Stimulated activated memory B cell treated with anti-CD40 and anti-IgM and Interleukin-4, amounts not matched to agents 10 μg/mL and 1 μg/mL and 100 μg/mL, for 72 hours (primary cell): ENCODE measurements around the gene CASP12.
A peak's percentile ranks its signal among the peaks of the same experiment; 100 is the strongest.

ENCODE experiments used
- ATAC-seq: fragments of 150-1000 bp; cut with Tn5 transposase; 2 replicates; pipeline ENCODE4 v1.10.0; 2021
- H3K27ac Mint-ChIP-seq: one replicate; pipeline ENCODE4 v1.8.0; 2022; ENCODE audit warnings: mild to moderate bottlenecking, mixed read lengths
- H3K27me3 Mint-ChIP-seq: one replicate; pipeline ENCODE4 v1.8.0; 2022; ENCODE audit warnings: mixed read lengths
- H3K36me3 Mint-ChIP-seq: one replicate; pipeline ENCODE4 v1.8.0; 2022; ENCODE audit warnings: mixed read lengths
- H3K4me1 Mint-ChIP-seq: one replicate; pipeline ENCODE4 v1.8.0; 2022; ENCODE audit warnings: mixed read lengths
- H3K4me3 Mint-ChIP-seq: one replicate; pipeline ENCODE4 v1.8.0; 2022; ENCODE audit warnings: mild to moderate bottlenecking, moderate library complexity, mixed read lengths
- H3K9me3 Mint-ChIP-seq: one replicate; pipeline ENCODE4 v1.8.0; 2022; ENCODE audit warnings: mixed read lengths

Gene CASP12

GRCh38 chr11:104907521-104908185 is 9.4 kb upstream of the CASP12 start:
- ATAC-seq: peak; percentile 59
- Mint-ChIP-seq H3K27me3 (no peaks in the 10 kb centered on the region), H3K4me3 (no peak overlapping the region), H3K27ac (no peak overlapping the region), H3K36me3 (no peaks in the 10 kb centered on the region), H3K9me3 (no peaks in the 10 kb centered on the region), H3K4me1 (peaks cover 9% of the 10 kb centered on the region)

DNA sequence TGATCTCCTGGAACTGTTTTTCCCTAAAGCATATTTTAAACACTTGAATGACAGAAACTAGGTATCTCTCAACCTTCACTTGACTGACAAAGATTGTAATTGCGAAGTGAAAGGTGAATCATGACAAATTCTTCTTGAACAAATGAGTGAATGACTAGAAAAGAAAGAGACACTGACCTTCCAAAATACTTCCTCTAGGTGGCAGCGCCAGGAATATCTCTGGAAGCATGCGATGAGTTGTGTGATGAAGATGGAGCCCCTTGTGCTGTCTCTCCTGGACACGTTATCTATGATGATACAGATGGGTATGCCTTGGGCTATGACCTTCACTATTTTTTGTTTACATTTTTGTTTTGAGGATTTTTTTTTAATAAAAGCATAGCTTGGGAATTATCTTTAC is 7.0 kb upstream of the CASP12 start:
- Mint-ChIP-seq H3K4me3 (no peak overlapping the region), H3K9me3 (no peaks in the 10 kb centered on the region), H3K27me3 (no peaks in the 10 kb centered on the region), H3K4me1 (peaks cover 20% of the 10 kb centered on the region), H3K36me3 (no peaks in the 10 kb centered on the region), H3K27ac (no peak overlapping the region)
- no peak for ATAC-seq

GRCh38 chr11:104899226-104899625 is 966 bp upstream of the CASP12 start:
- H3K27ac Mint-ChIP-seq: no peak overlapping the region
- no peak for ATAC-seq

DNA sequence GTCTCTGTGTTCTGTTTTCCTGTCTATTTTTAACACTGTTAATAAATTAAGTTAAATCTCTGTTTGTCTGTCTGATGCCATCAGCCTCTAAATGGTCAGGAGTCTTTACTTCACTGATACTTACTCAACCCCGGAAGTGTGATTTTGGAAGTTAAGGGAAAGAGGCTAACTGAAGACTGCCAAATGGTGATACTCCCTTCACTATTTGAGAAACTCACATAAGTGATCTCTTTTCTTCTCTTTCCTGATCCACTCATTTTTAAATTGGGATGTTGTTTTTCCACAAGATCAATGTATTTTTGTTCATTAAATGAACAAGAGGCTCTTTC is 389 bp upstream of the CASP12 start:
- Mint-ChIP-seq H3K27me3 (no peaks in the 10 kb centered on the region), H3K4me3 (no peak overlapping the region), H3K4me1 (peaks cover 32% of the 10 kb centered on the region), H3K9me3 (no peaks in the 10 kb centered on the region), H3K27ac (peak overlapping the region; percentile 76), H3K36me3 (no peaks in the 10 kb centered on the region)
- no peak for ATAC-seq

More at GRCh38 chr11:104899226-104899625, 966 bp upstream of the CASP12 start:
- peaks cover 27% of the 10 kb centered on the region for H3K4me1 Mint-ChIP-seq
- no peaks in the 10 kb centered on the region for H3K27me3 Mint-ChIP-seq
- H3K36me3 Mint-ChIP-seq: no peaks in the 10 kb centered on the region
- H3K4me3 Mint-ChIP-seq: no peak overlapping the region
- H3K9me3 Mint-ChIP-seq: no peaks in the 10 kb centered on the region

GRCh38 chr11:104895634-104896033 is 2.6 kb downstream of the CASP12 start:
- Mint-ChIP-seq H3K27me3 (no peaks in the 10 kb centered on the region), H3K4me3 (no peak overlapping the region), H3K4me1 (peaks cover 24% of the 10 kb centered on the region), H3K36me3 (no peaks in the 10 kb centered on the region), H3K9me3 (no peaks in the 10 kb centered on the region), H3K27ac (no peak overlapping the region)
- no peak for ATAC-seq

GRCh38 chr11:104893876-104894275 is 4.4 kb downstream of the CASP12 start:
- peaks cover 21% of the 10 kb centered on the region for H3K4me1 Mint-ChIP-seq
- H3K9me3 Mint-ChIP-seq: no peaks in the 10 kb centered on the region
- no peaks in the 10 kb centered on the region for H3K27me3 Mint-ChIP-seq
- no peak for ATAC-seq
- H3K36me3 Mint-ChIP-seq: no peaks in the 10 kb centered on the region
- H3K4me3 Mint-ChIP-seq: no peak overlapping the region
- no peak overlapping the region for H3K27ac Mint-ChIP-seq

DNA sequence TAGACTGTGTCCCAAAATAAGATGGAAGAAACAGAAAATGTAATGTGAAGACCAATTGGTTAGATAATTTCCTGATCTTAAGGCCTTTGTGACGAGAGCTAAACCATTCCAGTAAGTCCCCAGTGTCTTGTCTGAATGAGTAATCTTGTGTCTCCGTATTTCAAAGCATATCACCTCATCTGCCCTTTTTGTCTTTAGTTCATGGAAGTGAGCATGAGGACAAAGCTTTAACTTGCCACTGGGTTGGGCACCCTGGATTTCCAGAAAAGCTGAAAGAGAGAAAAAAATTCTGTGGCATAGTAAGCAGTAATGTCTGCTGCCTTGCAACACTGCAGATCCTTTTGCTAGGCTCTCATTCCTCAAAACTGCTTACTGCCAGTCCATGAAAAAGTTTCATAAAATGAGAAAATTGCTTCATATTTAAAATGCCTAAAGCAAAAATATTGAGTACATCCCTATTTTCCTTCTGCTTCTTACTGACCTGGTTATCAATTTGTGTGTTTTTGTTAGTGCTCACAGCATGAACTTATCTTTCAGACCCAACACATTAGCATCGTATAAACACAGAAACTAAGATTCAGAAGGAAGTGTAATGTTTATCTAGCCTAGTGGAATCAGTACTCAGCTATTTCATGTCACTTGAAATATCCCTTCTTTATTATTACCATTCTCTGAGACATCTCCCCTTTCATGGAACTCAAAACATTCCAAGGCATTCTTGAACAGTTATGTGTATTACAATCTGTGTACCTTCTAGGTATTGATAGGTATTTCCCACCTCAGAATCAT is 5.3 kb downstream of the CASP12 start:
- no peaks in the 10 kb centered on the region for H3K36me3 Mint-ChIP-seq
- ATAC-seq: no peak

DNA sequence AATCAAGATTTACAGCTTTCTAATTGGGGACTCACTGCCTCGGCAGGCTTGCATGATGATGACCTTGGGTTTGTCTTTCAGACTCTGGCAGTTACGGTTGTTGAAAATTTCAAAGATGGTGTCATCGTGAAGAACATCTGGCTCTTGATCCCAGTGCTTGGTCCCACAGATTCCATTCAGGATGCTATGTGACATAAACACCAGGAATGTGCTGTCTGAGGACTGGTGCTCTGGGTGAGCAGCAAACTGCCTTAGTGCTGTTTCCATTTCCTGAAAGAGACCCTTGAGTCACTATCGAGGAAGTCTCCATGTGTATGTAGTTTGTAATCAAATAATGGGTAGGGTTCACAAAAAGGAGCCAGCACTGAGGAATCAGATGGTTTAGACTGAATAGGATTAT is 7.1 kb downstream of the CASP12 start:
- Mint-ChIP-seq H3K27me3 (no peaks in the 10 kb centered on the region), H3K36me3 (no peaks in the 10 kb centered on the region), H3K9me3 (no peaks in the 10 kb centered on the region), H3K27ac (no peak overlapping the region), H3K4me3 (no peak overlapping the region), H3K4me1 (peaks cover 12% of the 10 kb centered on the region)
- no peak for ATAC-seq

More for the DNA sequence above, 5.3 kb downstream of the CASP12 start:
- Mint-ChIP-seq H3K27ac (no peak overlapping the region), H3K4me3 (no peak overlapping the region), H3K27me3 (no peaks in the 10 kb centered on the region), H3K4me1 (peaks cover 16% of the 10 kb centered on the region), H3K9me3 (no peaks in the 10 kb centered on the region)

DNA sequence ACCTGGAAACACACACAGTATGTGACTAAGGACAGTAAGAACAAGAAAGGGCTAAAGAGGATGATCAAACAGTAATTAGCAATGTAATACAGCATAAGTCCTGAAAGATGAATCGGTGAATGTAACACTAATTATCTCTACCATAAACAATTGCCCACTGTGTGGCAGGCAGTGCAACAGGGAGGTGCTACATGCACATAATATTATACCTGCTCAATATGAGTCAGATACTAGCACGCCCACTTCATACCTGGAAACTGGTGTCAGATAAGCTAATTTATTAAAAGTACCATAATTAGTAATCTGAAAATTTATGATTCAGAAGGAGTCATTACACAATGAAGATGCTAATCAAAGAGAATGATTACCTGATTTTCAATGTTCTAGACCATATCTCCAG is 14.9 kb downstream of the CASP12 start:
- Mint-ChIP-seq H3K4me1 (peaks cover 39% of the 10 kb centered on the region), H3K4me3 (no peak overlapping the region), H3K9me3 (no peaks in the 10 kb centered on the region), H3K27me3 (no peaks in the 10 kb centered on the region), H3K27ac (no peak overlapping the region), H3K36me3 (no peaks in the 10 kb centered on the region)
- ATAC-seq: no peak

DNA sequence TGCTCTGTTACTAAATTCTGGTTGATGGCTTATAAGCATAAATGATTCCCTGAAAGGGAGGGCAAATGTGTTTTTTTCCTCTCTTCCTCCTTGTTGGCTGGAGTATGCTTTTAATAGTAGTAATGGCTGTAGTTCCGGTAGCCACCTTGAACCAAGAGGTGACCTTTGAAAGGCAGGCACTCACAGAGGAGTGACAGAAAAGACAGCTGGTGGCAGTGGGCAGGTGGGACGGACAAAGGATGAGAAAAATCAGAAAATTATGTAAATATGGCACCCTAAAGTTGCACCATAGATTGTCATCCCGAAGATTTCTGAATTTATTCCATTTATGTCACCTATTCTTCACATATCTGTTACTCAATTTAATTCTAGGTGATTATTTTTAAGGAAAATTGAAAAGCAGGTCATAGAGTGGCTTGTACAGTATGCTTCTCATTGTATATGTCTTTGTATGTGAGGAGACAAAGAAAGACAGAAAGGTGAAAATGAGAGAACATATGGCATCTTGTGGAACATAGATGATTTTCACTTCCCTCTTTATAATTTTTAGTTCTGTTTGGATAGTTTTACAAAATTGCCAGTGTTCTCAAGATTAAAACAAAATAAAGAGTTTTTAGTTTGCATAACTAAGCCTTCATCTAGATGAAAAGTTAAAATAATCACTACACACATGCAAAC is 17.0 kb downstream of the CASP12 start:
- Mint-ChIP-seq H3K27ac (peak overlapping the region; percentile 82), H3K27me3 (no peaks in the 10 kb centered on the region), H3K4me1 (peaks cover 57% of the 10 kb centered on the region), H3K4me3 (peak overlapping the region; percentile 15), H3K9me3 (no peaks in the 10 kb centered on the region), H3K36me3 (no peaks in the 10 kb centered on the region)
- ATAC-seq: peak; percentile 67

DNA sequence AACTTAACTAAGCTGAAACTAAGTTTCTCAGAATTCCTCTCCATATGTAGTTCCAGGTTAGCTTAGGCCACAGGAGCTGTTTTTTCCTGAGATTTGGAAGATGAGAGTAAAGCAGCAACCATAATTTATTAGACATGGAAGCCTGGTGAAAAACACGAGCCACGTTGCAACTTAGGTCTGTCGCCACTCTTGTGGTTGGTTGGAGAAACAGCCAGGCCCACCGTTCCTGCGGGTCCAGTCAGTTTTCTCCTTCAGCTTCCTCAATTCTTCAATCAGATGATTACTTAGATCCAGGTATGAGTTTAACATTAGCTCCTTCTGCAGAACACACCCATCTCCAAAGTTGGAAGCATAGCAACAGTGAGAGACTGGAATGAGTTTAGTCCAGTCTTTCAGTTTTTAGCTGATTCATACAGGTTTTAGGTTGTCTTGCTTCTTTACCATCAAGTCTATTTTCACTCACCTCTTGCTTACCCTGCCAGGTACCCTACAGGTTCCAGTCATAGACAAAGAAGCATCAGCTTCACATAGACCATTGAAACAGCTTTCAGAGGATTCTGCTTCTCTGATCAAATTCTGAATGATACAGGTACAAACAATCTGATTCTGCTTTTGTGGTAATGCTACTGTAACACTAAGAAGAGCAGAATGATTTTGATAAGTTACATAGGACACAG is 18.6 kb downstream of the CASP12 start:
- Mint-ChIP-seq H3K4me3 (no peak overlapping the region), H3K9me3 (no peaks in the 10 kb centered on the region), H3K27me3 (no peaks in the 10 kb centered on the region), H3K27ac (no peak overlapping the region), H3K4me1 (peaks cover 57% of the 10 kb centered on the region), H3K36me3 (no peaks in the 10 kb centered on the region)
- no peak for ATAC-seq

GRCh38 chr11:104876861-104877431 is 21.3 kb downstream of the CASP12 start:
- H3K27ac Mint-ChIP-seq: peak overlapping the region; percentile 78
- H3K36me3 Mint-ChIP-seq: no peaks in the 10 kb centered on the region
- H3K27me3 Mint-ChIP-seq: no peaks in the 10 kb centered on the region
- H3K4me3 Mint-ChIP-seq: peak overlapping the region; percentile 50
- no peaks in the 10 kb centered on the region for H3K9me3 Mint-ChIP-seq
- peak; percentile 68 for ATAC-seq
- peaks cover 49% of the 10 kb centered on the region for H3K4me1 Mint-ChIP-seq

DNA sequence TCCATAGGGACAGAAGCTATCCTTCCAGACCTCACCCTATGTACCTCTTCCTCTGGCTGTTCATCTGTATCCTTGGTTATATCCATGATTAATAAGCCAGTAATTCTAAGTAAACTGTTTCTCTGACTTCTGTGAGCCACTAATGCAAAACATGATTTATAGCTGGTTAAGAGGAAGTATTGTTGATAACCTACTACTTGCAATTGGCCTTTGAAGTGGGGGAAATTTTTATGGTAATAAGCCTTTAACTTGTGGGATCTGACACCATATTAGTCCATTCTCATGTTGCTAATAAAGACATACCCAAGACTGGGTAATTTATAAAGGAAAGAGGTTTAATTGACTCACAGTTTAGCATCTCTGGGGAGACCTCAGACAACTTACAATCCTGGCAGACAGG is 21.9 kb downstream of the CASP12 start:
- Mint-ChIP-seq H3K4me3 (peak overlapping the region; percentile 50), H3K4me1 (peaks cover 47% of the 10 kb centered on the region), H3K27me3 (no peaks in the 10 kb centered on the region), H3K27ac (peak overlapping the region; percentile 78), H3K36me3 (no peaks in the 10 kb centered on the region), H3K9me3 (no peaks in the 10 kb centered on the region)
- ATAC-seq: no peak

DNA sequence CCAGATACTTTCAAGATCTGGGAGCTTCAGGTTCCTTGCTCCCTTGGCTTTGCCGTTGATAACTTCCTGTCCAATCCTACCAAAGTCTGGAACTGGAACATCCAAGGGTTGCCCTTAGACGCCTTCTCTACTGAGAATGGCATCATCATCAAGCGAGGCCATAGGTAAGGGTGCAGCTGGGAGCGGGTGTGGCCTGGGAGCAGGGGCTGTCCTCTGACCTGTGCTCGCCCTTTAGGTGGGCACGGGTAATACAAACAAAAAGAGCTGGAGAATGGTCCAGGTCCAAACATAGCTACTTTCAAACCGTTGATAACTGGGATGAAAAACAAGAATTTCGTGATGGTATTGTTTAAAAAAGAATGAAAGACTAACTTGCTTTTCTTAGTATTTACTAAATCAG is 25.0 kb downstream of the CASP12 start:
- Mint-ChIP-seq H3K27me3 (no peaks in the 10 kb centered on the region), H3K9me3 (no peaks in the 10 kb centered on the region), H3K4me1 (peaks cover 42% of the 10 kb centered on the region), H3K4me3 (no peak overlapping the region), H3K27ac (no peak overlapping the region), H3K36me3 (no peaks in the 10 kb centered on the region)
- no peak for ATAC-seq

DNA sequence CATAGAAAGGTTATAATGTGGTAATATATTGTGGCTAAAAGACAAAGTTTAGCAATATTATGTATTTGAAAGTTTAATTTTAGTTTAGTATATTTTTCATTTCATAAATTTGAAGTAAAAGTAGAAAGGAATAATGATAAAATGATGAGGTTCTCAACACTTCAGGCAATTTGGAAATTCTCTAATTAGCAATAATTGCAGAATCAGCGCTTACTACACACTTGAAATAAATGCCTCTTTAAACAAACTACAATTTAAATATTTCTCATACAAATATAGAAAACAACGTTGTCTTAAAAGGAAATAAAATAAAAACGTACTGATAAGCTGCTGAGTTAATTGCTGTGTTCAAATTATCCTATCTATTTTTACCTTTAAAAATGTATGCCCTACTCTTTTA is 25.9 kb downstream of the CASP12 start:
- Mint-ChIP-seq H3K27me3 (no peaks in the 10 kb centered on the region), H3K36me3 (no peaks in the 10 kb centered on the region), H3K9me3 (no peaks in the 10 kb centered on the region)

More for the DNA sequence above, 25.9 kb downstream of the CASP12 start:
- Mint-ChIP-seq H3K4me1 (peaks cover 35% of the 10 kb centered on the region), H3K4me3 (no peak overlapping the region), H3K27ac (no peak overlapping the region)
- ATAC-seq: no peak
